ENCODE measurements around the gene RPS21.

GRCh38 chr20:62370115-62370806, 16.6 kb upstream of the RPS21 start:
- TF ChIP-seq CTCF (IDR thresholded peaks at IDR 0.05) (no peak), POLR2A (IDR thresholded peaks at IDR 0.05) (no peak)
